Bronchial epithelial cell (primary cell): ENCODE results near the gene STK32B. TPM values are rescaled to one million over a fixed set of nuclear protein-coding genes. Genes with fewer than 3 reads are reported as not detected.

ENCODE experiments used
- DNase-seq: peaks from one replicate; pipeline ENCODE4 v3.0.0-alpha.2; 2010; ENCODE audit warnings: low read depth
- FAIRE-seq: peaks from 2 replicates; lab custom pipeline; 2011; peaks lifted over from hg19 to GRCh38; lab: Jason Lieb, UNC
- H3K27me3 ChIP-seq: 2 replicates; pipeline ENCODE4 v1.5.1; 2011; ENCODE audit warnings: low read length; ENCODE audit not compliant: control insufficient read depth, insufficient read depth
- H3K36me3 ChIP-seq: 2 replicates; pipeline ENCODE4 v1.5.1; 2011; ENCODE audit warnings: low read length; ENCODE audit not compliant: control insufficient read depth, insufficient read depth
- H3K4me3 ChIP-seq: 2 replicates; pipeline ENCODE4 v1.5.1; 2011; ENCODE audit warnings: mild to moderate bottlenecking, low read depth, low read length, control low read depth
- total RNA-seq: library from RNA; depleted of rRNA; stranded (reverse); fragments of >200 nt; gene quantifications from 2 replicates; pipeline ENCODE4 v1.2.1, GENCODE V29; 2014
- TF ChIP-seq, protein P1 (sequence below): IDR thresholded peaks from 2 replicates; pipeline ENCODE4 v1.5.1; 2011; ENCODE audit warnings: mild to moderate bottlenecking, moderate library complexity, low read length, control low read depth, inconsistent platforms; ENCODE audit not compliant: insufficient read depth, severe bottlenecking

Gene STK32B
- total RNA-seq, 1 donor from 2014 or later: under 0.01 TPM

DNA sequence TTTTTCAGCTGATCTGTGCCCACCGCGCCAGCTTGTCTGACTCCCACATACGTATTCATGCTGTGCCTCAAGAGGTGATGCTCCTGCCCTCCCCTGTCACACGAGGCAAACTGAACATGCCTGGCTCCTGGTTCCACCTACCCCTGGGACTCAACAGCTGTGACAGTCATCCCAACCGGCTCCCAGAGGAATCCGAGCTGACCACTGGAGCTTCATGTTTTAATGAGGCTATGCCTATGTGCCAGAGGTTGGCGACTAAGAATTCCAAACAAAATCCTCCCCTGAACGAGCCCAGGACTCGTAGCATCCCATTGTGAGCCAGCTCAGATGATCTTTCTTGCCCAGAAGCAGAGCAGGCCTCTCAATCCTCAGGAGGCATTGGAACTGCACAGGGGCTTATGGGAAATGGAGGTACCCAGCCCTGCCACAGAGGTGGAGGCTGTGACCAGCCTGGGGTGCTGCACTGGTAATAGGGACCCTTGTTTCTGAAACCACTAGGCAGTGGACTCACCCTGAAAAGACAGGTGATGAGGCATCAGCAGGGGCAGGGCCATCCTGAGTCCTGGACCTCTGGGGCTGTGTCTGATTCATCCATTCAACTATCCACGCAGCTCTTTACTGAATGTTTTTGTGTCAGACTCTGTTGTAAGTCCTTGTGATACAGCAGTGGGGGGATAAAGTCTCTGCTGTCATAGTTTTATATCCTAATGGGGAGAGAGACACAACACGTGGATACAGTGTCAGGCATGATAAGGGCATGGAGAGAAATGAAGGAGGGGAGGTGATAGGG lies 332.1 kb downstream of the STK32B start:
- H3K4me3 ChIP-seq: no peak overlapping the region
- FAIRE-seq: no peak
- TF ChIP-seq, protein P1, sequence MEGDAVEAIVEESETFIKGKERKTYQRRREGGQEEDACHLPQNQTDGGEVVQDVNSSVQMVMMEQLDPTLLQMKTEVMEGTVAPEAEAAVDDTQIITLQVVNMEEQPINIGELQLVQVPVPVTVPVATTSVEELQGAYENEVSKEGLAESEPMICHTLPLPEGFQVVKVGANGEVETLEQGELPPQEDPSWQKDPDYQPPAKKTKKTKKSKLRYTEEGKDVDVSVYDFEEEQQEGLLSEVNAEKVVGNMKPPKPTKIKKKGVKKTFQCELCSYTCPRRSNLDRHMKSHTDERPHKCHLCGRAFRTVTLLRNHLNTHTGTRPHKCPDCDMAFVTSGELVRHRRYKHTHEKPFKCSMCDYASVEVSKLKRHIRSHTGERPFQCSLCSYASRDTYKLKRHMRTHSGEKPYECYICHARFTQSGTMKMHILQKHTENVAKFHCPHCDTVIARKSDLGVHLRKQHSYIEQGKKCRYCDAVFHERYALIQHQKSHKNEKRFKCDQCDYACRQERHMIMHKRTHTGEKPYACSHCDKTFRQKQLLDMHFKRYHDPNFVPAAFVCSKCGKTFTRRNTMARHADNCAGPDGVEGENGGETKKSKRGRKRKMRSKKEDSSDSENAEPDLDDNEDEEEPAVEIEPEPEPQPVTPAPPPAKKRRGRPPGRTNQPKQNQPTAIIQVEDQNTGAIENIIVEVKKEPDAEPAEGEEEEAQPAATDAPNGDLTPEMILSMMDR: no peak
- no peaks in the 10 kb centered on the region for H3K36me3 ChIP-seq
- no peaks in the 10 kb centered on the region for H3K27me3 ChIP-seq
- no peak for DNase-seq

DNA sequence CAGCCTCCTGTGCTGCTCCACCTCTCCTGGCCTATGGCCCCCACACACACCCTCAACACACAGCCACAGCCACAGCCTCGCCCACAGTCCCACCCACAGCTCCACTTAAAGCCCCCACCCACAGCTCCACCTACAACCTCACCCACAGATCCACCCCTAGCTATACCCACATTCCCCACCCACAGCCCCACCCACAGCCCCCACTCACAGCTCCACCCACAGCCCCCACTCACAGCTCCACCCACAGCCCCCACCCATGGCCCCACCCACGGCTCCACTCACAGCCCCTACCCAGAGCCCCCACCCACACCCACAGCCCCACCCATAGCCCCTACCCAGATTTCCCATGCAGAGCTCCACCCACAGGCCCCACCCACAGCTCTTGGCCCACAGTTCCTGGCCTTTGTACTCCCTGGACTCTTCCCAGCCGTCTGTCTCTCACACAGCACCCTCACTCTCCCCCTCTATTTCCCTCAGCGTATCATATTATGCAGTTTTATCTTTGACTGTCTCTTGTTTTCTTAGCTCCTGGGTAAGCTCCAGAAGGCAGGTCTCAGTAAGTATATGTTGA lies 334.5 kb downstream of the STK32B start:
- TF ChIP-seq, protein P1: no peak
- Histone ChIP-seq H3K27me3 (no peaks in the 10 kb centered on the region), H3K4me3 (no peak overlapping the region), H3K36me3 (no peaks in the 10 kb centered on the region)
- FAIRE-seq: no peak
- DNase-seq: no peak

DNA sequence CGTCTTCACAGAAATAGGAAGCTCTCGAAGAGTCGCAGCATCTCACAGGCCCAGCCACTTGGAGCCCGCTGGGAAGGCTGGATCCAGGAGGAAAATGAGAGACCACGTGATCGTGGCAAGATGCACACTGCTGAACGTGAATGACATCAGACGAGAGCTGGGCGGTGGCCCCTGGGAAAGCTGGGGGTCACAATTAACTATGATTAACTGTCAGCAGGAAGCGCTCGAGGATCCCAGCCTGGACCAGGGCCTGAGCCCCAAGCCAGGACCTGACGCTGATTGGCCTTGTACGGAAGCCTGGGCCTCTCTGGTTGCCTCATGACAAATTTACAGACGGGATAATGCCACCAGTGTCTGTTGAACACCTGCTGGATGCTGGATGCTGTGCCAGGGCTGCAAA lies 335.6 kb downstream of the STK32B start:
- Histone ChIP-seq H3K4me3 (no peak overlapping the region), H3K36me3 (no peaks in the 10 kb centered on the region), H3K27me3 (no peaks in the 10 kb centered on the region)
- DNase-seq: no peak
- TF ChIP-seq, protein P1: no peak
- FAIRE-seq: no peak

DNA sequence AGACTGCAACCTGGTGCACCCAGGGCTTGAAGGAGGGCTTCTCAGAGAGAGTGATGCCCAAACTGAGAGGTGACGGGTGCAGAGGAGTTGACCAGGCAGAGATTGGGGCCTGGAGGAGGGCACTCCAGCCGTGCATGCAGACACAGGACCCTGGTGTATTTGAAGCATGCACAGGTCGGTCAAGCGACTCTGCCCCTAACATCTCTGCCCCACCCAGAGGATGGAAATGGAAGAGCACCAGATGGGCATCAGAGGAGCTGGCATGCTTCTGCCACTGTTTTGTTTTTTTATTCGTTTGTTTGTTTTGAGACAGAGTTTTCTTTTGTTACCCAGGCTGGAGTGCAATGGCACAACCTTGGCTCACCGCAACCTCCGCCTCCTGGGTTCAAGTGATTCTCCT lies 336.2 kb downstream of the STK32B start:
- peak; percentile 86 for FAIRE-seq
- Histone ChIP-seq H3K36me3 (no peaks in the 10 kb centered on the region), H3K4me3 (no peak overlapping the region), H3K27me3 (no peaks in the 10 kb centered on the region)
- no peak for DNase-seq
- TF ChIP-seq, protein P1: no peak

DNA sequence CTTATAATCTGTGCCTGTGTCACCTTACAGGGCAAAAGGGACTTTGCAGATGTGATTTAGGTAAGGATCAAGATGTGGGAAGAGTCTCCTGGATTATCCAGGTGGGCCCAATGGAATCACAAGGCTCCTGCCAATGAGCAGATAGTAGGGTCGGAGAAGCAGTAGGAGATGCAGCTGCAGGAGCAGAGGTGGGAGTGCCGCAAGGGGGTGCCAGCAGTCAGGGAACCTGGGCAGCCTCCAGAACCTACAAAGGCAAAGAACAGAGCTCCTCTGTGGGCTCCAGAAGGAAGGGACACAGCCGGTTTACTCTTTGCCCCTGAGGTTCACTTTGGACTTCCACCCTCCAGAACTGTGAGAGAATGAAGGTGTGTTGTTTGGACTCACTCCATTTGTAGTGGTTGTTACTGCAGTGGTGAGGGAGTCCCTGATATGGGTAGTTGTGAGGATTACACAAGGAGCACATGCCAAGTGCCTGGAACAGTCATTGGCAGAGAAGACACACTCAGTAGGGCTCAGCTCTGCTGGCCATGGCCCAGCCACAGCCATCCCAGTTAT lies 338.6 kb downstream of the STK32B start:
- Histone ChIP-seq H3K36me3 (no peaks in the 10 kb centered on the region), H3K27me3 (no peaks in the 10 kb centered on the region), H3K4me3 (no peak overlapping the region)
- TF ChIP-seq, protein P1: no peak
- no peak for DNase-seq
- peak; percentile 28 for FAIRE-seq
